Ishikawa (cell line): Measurements from ENCODE around the gene SMAD6.

Experiments used
- CEBPB ChIP-seq: IDR thresholded peaks from 2 replicates; pipeline ENCODE4 v1.6.1; 2012
- EGR1 ChIP-seq: IDR thresholded peaks from 2 replicates; pipeline ENCODE4 v1.6.1; 2012
- EP300 ChIP-seq: IDR thresholded peaks from 2 replicates; pipeline ENCODE4 v1.6.1; 2012; ENCODE audit warnings: borderline replicate concordance
- RAD21 ChIP-seq: IDR thresholded peaks from 2 replicates; pipeline ENCODE4 v1.6.1; 2012; ENCODE audit warnings: low read depth
- TAF1 ChIP-seq: IDR thresholded peaks from 2 replicates; pipeline ENCODE4 v1.6.1; 2012; ENCODE audit warnings: low read depth, mild to moderate bottlenecking
- TEAD4 ChIP-seq: IDR thresholded peaks from 2 replicates; pipeline ENCODE4 v1.6.1; 2012
- YY1 ChIP-seq: IDR thresholded peaks from 2 replicates; pipeline ENCODE4 v1.6.1; 2012; ENCODE audit warnings: low read depth

DNA sequence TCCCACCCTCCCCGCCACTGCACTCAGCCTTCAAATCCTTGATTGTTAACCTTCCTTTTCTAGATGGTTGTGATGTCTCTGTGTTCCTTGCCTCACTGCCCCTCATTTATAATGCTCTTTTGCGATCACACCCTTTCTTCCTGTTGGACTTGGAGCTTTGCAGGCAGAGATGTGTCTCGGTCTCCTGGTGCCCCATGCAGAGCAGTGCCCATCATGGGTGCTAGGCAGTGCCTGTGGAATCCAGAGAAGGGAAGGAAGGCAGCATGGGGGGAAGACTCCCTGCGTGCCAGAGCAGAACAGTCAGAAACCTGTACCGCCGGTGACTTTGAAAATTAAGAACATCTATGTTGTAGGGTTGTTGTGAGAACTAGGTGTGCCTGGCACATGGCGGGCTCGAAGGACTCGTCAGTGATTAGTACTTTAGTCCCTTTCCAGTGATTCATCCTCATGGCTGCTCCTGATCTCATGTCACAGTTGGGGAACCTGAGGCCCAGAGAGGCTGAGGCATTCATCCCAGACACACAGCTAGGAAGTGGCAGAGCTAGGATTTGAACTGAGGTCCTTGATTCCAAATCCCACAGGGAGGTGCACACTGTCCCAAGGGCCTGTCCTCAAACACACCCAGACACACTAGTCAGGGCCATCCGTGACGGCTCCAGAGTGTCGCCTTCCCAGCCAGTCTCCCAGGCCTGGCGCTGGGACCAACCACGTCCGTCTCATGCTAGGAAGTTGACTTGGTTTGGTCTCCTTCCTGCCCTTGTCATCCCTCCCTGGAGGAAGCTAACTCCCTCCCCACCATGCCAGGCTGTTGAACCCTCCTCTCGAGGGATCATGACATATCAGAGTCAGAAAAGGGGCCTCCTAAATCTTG, 58.3 kb downstream of the SMAD6 start:
- TF ChIP-seq CEBPB: no peak
- no peak for TF ChIP-seq YY1
- TF ChIP-seq RAD21: no peak
- no peak for TF ChIP-seq EP300
- no peak for TF ChIP-seq EGR1
- TF ChIP-seq TEAD4: no peak
- no peak for TF ChIP-seq TAF1
